ENCODE results near the gene SCO1. TPM values are rescaled to one million over a fixed set of nuclear protein-coding genes. Genes with fewer than 3 reads are reported as not detected.

The SCO1 gene
- polyA plus RNA-seq, 3 donors, result 5.0 to 14.6 (median 11.6) TPM

GRCh38 chr17:10737736-10738135 lies 40.4 kb upstream of the SCO1 start:
- Histone ChIP-seq H3K9ac (ENCODE audit: insufficient read depth, low read length, poor library complexity, severe bottlenecking) (no peak overlapping the region), H4K20me1 (ENCODE audit: insufficient read depth, low read length) (no peaks in the 10 kb centered on the region), H3K27me3 (ENCODE audit: control insufficient read depth in 2 of 2, insufficient read depth in 2 of 2, low read length in 2 of 2) (no peaks in the 10 kb centered on the region), H3K4me1 (ENCODE audit: control insufficient read depth in 1 of 2, insufficient read depth in 2 of 2, low read length in 2 of 2) (no peaks in the 10 kb centered on the region), H2AFZ (ENCODE audit: insufficient read depth, low read depth, low read length, poor library complexity, severe bottlenecking) (no peak overlapping the region), H3K4me3 (replicated peaks in 1 of 3; ENCODE audit: low read depth in 2 of 3, low read length in 3 of 3) (no peak overlapping the region), H3K79me2 (ENCODE audit: insufficient read depth, low read length) (no peaks in the 10 kb centered on the region), H3K4me2 (replicated peaks; ENCODE audit: extremely low read depth, low read length, poor library complexity, severe bottlenecking) (no peak overlapping the region), H3K36me3 (replicated peaks in 1 of 2; ENCODE audit: control insufficient read depth in 1 of 2, insufficient read depth in 2 of 2, low read length in 2 of 2) (no peaks in the 10 kb centered on the region), H3K9me3 (replicated peaks in 1 of 2; ENCODE audit: control insufficient read depth in 1 of 2, insufficient read depth in 1 of 2, low read length in 2 of 2) (no peaks in the 10 kb centered on the region), H3K27ac (ENCODE audit: low read depth in 1 of 2, low read length in 2 of 2) (no peak overlapping the region)
- no peak for DNase-seq
- no peak overlapping the region for H3K4me3 Mint-ChIP-seq
- H3K4me1 Mint-ChIP-seq, result peaks cover 3% of the 10 kb centered on the region
- no peak overlapping the region for H3K27ac Mint-ChIP-seq
- TF ChIP-seq CTCF (IDR thresholded peaks at IDR 0.05), result no peak
- H3K36me3 Mint-ChIP-seq, result no peaks in the 10 kb centered on the region
- H3K27me3 Mint-ChIP-seq (ENCODE audit: low read depth in 3 of 3), result no peaks in the 10 kb centered on the region
- intact Hi-C loops (cut with micrococcal nuclease), result loop anchor here in 1 of 2 donors (10.0 kb wide), 1 partner anchor 107 kb away; no protein-coding TSS in a partner anchor
- WGBS (ENCODE audit: insufficient coverage), result 100% methylated on average over 3 of the region's 3 CpGs
- peaks cover 0 to 1% (median 0%) of the 10 kb centered on the region in 7 donors for H3K9me3 Mint-ChIP-seq

GRCh38 chr17:10737168-10737622 lies 39.9 kb upstream of the SCO1 start:
- Histone ChIP-seq H3K27me3 (ENCODE audit: control insufficient read depth in 2 of 2, insufficient read depth in 2 of 2, low read length in 2 of 2) (no peaks in the 10 kb centered on the region), H3K36me3 (replicated peaks in 1 of 2; ENCODE audit: control insufficient read depth in 1 of 2, insufficient read depth in 2 of 2, low read length in 2 of 2) (no peaks in the 10 kb centered on the region), H3K79me2 (ENCODE audit: insufficient read depth, low read length) (no peaks in the 10 kb centered on the region), H3K4me1 (ENCODE audit: control insufficient read depth in 1 of 2, insufficient read depth in 2 of 2, low read length in 2 of 2) (no peaks in the 10 kb centered on the region), H3K9ac (ENCODE audit: insufficient read depth, low read length, poor library complexity, severe bottlenecking) (no peak overlapping the region), H3K4me2 (replicated peaks; ENCODE audit: extremely low read depth, low read length, poor library complexity, severe bottlenecking) (no peak overlapping the region), H3K27ac (ENCODE audit: low read depth in 1 of 2, low read length in 2 of 2) (no peak overlapping the region), H3K4me3 (replicated peaks in 1 of 3; ENCODE audit: low read depth in 2 of 3, low read length in 3 of 3) (no peak overlapping the region), H2AFZ (ENCODE audit: insufficient read depth, low read depth, low read length, poor library complexity, severe bottlenecking) (peak overlapping the region; percentile 39), H4K20me1 (ENCODE audit: insufficient read depth, low read length) (no peaks in the 10 kb centered on the region), H3K9me3 (replicated peaks in 1 of 2; ENCODE audit: control insufficient read depth in 1 of 2, insufficient read depth in 1 of 2, low read length in 2 of 2) (no peaks in the 10 kb centered on the region)
- Mint-ChIP-seq H3K4me3 (peak overlapping the region; percentile 28 to 89), H3K4me1 (peaks cover 3% of the 10 kb centered on the region), H3K36me3 (no peaks in the 10 kb centered on the region), H3K9me3 (peaks cover 0 to 1% (median 0%) of the 10 kb centered on the region in 7 donors), H3K27me3 (ENCODE audit: low read depth in 3 of 3) (no peaks in the 10 kb centered on the region), H3K27ac (peak overlapping the region in 2 of 7 donors; percentile 3 to 74)
- WGBS (ENCODE audit: insufficient coverage), result 0% methylated on average over 4 of the region's 6 CpGs
- intact Hi-C loops (cut with micrococcal nuclease), result loop anchor here in 1 of 2 donors (10.0 kb wide), 1 partner anchor 108 kb away; no protein-coding TSS in a partner anchor
- peak; percentile 68 for TF ChIP-seq CTCF (IDR thresholded peaks at IDR 0.05)
- DNase-seq, result peak; percentile 7 to 31 (median 10)
